NCI-H460 (cell line): ENCODE measurements around the gene SLC2A9. TPM values are rescaled to one million over a fixed set of nuclear protein-coding genes. Genes with fewer than 3 reads are reported as not detected.

Source experiments
- DNase-seq: peaks from one replicate; pipeline ENCODE4 v3.0.0-alpha.2; 2016; ENCODE audit warnings: low read depth; ENCODE audit errors: extremely low read depth
- polyA plus RNA-seq: library from polyadenylated mRNA; depleted of rRNA; stranded (reverse); fragments of >200 nt; gene quantifications from 2 replicates; pipeline ENCODE4 v1.2.3, GENCODE V29; 2014; cell fraction: nucleus; rRNA removed
- total RNA-seq: library from RNA; depleted of rRNA; stranded (reverse); fragments of >200 nt; shearing (Covaris generic); gene quantifications from 2 replicates; pipeline ENCODE4 v1.2.3, GENCODE V29; 2014; rRNA removed

The SLC2A9 gene
- not detected in 2 replicates for total RNA-seq
- polyA plus RNA-seq, result 0.06 TPM in 1 of 2 replicates, not detected in the other

GRCh38 chr4:10020871-10021652 lies at the start of gene SLC2A9:
TSS of gene SLC2A9 (minus strand) at chr4:10021497. CDS start at chr4:10021429, 68 bp downstream.
- no peak for DNase-seq

GRCh38 chr4:10069075-10069642 lies 47.9 kb upstream of the SLC2A9 start:
- no peak for DNase-seq

GRCh38 chr4:10066670-10067651 lies 45.7 kb upstream of the SLC2A9 start:
- DNase-seq, result no peak

- DNase-seq, result no peak
These were observed 44.9 kb upstream of the SLC2A9 start for GRCh38 chr4:10066206-10066605.

- DNase-seq, result peak; percentile 11
These were observed 42.4 kb upstream of the SLC2A9 start for GRCh38 chr4:10063544-10064300.

- DNase-seq, result no peak
These were observed 40.5 kb upstream of the SLC2A9 start for GRCh38 chr4:10061650-10062415.

GRCh38 chr4:10058371-10058770 lies 37.1 kb upstream of the SLC2A9 start:
- DNase-seq, result no peak

- DNase-seq, result no peak
These were observed 35.7 kb upstream of the SLC2A9 start for GRCh38 chr4:10057023-10057395.

GRCh38 chr4:10056334-10057022 lies 35.2 kb upstream of the SLC2A9 start:
- DNase-seq, result no peak

GRCh38 chr4:10055871-10056270 lies 34.6 kb upstream of the SLC2A9 start:
- DNase-seq, result no peak

GRCh38 chr4:10054571-10055041 lies 33.3 kb upstream of the SLC2A9 start:
- no peak for DNase-seq

- DNase-seq, result no peak
These were observed 32.5 kb upstream of the SLC2A9 start for GRCh38 chr4:10053635-10054453.

- no peak for DNase-seq
These were observed 30.3 kb upstream of the SLC2A9 start for GRCh38 chr4:10051517-10052135.

GRCh38 chr4:10050721-10051120 lies 29.4 kb upstream of the SLC2A9 start:
- no peak for DNase-seq

- DNase-seq, result no peak
These were observed 29.0 kb upstream of the SLC2A9 start for GRCh38 chr4:10050261-10050661.

- no peak for DNase-seq
These were observed 27.8 kb upstream of the SLC2A9 start for GRCh38 chr4:10048941-10049697.

- no peak for DNase-seq
These were observed 26.7 kb upstream of the SLC2A9 start for GRCh38 chr4:10047967-10048366.
